Smooth muscle cell (in vitro differentiated cells): ENCODE measurements around the gene TSHZ1. TPM values are rescaled to one million over a fixed set of nuclear protein-coding genes. Genes with fewer than 3 reads are reported as not detected.

Source experiments
- DNase-seq: peaks from one replicate; lab custom pipeline; 2025; ENCODE audit not compliant: unreplicated experiment; lab: John Stamatoyannopoulos, UW
- H2AFZ ChIP-seq: fragments of 200-600 bp; sonication (generic); 2 replicates; pipeline ENCODE4 v1.6.0; 2016; ENCODE audit warnings: antibody characterized with exemption, low read depth, mild to moderate bottlenecking
- H3F3A ChIP-seq: fragments of 200-600 bp; sonication (generic); 2 replicates; pipeline ENCODE4 v1.6.0; 2017; ENCODE audit warnings: antibody characterized with exemption, low read depth
- H3K27ac ChIP-seq: fragments of 200-600 bp; sonication (generic); 2 replicates; pipeline ENCODE4 v1.5.1; 2016; ENCODE audit warnings: low read depth, mild to moderate bottlenecking
- H3K27me3 ChIP-seq: fragments of 200-600 bp; sonication (generic); 2 replicates; pipeline ENCODE4 v1.6.1; 2016; ENCODE audit warnings: low read depth, mild to moderate bottlenecking
- H3K36me3 ChIP-seq: fragments of 200-600 bp; sonication (generic); 2 replicates; pipeline ENCODE4 v1.5.1; 2016; ENCODE audit warnings: low read depth
- H3K4me1 ChIP-seq: fragments of 200-600 bp; sonication (generic); 2 replicates; pipeline ENCODE4 v1.5.1; 2016; ENCODE audit warnings: low read depth
- H3K4me2 ChIP-seq: fragments of 200-600 bp; sonication (generic); 2 replicates; pipeline ENCODE4 v1.6.0; 2016; ENCODE audit warnings: mild to moderate bottlenecking
- H3K4me3 ChIP-seq: fragments of 200-600 bp; sonication (generic); 2 replicates; pipeline ENCODE4 v1.5.1; 2016; ENCODE audit warnings: mild to moderate bottlenecking
- H3K79me2 ChIP-seq: fragments of 200-600 bp; sonication (generic); 2 replicates; pipeline ENCODE4 v1.6.0; 2016; ENCODE audit warnings: low read depth, mild to moderate bottlenecking
- H3K9ac ChIP-seq: fragments of 200-600 bp; sonication (generic); 2 replicates; pipeline ENCODE4 v1.6.0; 2016; ENCODE audit warnings: low read depth
- H3K9me3 ChIP-seq: fragments of 200-600 bp; sonication (generic); replicated peaks from 2 replicates; pipeline ENCODE4 v1.5.1; 2016; ENCODE audit warnings: low read depth
- H4K20me1 ChIP-seq: fragments of 200-600 bp; sonication (generic); 2 replicates; pipeline ENCODE4 v1.6.0; 2016; ENCODE audit warnings: low read depth
- WGBS: methylation state at CpG from one replicate; pipeline ENCODE4 v1.1.7; 2016; ENCODE audit warnings: low lambda C conversion rate; 5-methylcytosine and 5-hydroxymethylcytosine counted together
- polyA plus RNA-seq: library from polyadenylated mRNA; unstranded; fragments of >200 nt; fragmentation: Nextera tagmentation; extraction: Ambion mirVana; gene quantifications from 2 replicates; pipeline ENCODE4 v1.2.1, GENCODE V29; 2016
- total RNA-seq: library from RNA; depleted of rRNA; stranded (reverse); fragments of >200 nt; gene quantifications from 2 replicates; pipeline ENCODE4 v1.2.3, GENCODE V29; 2014
- TF ChIP-seq, protein P1 (sequence below): fragments of 200-600 bp; sonication (generic); IDR thresholded peaks from 2 replicates; pipeline ENCODE4 v1.5.1; 2017; ENCODE audit warnings: borderline replicate concordance, mild to moderate bottlenecking, antibody characterized with exemption; ENCODE audit not compliant: insufficient read depth, poor library complexity, severe bottlenecking

The TSHZ1 gene
- total and polyA plus RNA-seq, 2 experiments from 2014 or later, result 21.3 to 26.1 TPM

DNA sequence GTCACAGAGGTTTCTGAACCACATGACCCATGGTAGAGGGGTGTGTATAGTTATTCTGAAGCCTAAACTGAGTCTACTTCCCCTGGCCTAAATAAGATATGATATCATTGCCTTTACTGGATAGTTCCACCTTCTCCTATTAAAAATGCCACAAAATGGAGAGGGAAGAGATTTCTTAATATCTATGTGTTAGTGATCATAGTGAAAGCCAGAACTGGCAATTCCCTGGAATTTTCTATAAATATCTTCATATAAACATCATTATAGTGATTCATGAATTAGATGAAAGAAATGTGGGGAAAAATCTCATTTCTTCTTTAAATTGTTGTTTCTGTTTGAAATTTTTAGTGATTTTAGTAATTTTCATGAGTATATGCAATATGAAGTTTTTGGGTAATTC is 45.8 kb downstream of the TSHZ1 start:
- Histone ChIP-seq H3K27ac (no peak overlapping the region), H3K4me3 (no peak overlapping the region), H4K20me1 (peaks cover 94% of the 10 kb centered on the region), H3K4me2 (no peak overlapping the region), H3K27me3 (no peaks in the 10 kb centered on the region), H3K4me1 (no peaks in the 10 kb centered on the region), H3K9me3 (no peaks in the 10 kb centered on the region), H2AFZ (no peak overlapping the region), H3F3A (no peaks in the 10 kb centered on the region), H3K36me3 (no peaks in the 10 kb centered on the region), H3K9ac (no peak overlapping the region), H3K79me2 (peaks cover 100% of the 10 kb centered on the region)
- no peak for DNase-seq
- TF ChIP-seq, protein P1, sequence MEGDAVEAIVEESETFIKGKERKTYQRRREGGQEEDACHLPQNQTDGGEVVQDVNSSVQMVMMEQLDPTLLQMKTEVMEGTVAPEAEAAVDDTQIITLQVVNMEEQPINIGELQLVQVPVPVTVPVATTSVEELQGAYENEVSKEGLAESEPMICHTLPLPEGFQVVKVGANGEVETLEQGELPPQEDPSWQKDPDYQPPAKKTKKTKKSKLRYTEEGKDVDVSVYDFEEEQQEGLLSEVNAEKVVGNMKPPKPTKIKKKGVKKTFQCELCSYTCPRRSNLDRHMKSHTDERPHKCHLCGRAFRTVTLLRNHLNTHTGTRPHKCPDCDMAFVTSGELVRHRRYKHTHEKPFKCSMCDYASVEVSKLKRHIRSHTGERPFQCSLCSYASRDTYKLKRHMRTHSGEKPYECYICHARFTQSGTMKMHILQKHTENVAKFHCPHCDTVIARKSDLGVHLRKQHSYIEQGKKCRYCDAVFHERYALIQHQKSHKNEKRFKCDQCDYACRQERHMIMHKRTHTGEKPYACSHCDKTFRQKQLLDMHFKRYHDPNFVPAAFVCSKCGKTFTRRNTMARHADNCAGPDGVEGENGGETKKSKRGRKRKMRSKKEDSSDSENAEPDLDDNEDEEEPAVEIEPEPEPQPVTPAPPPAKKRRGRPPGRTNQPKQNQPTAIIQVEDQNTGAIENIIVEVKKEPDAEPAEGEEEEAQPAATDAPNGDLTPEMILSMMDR, result no peak

- DNase-seq, result no peak
- TF ChIP-seq, protein P1, result no peak
- no peaks in the 10 kb centered on the region for H3K9me3 ChIP-seq
- no peak overlapping the region for H2AFZ ChIP-seq
- H3K27me3 ChIP-seq, result no peaks in the 10 kb centered on the region
- WGBS, result 79% methylated on average over 14 of the region's 14 CpGs
- H3K9ac ChIP-seq, result no peak overlapping the region
- H3K79me2 ChIP-seq, result peaks cover 100% of the 10 kb centered on the region
- H3K27ac ChIP-seq, result no peak overlapping the region
- no peak overlapping the region for H3K4me3 ChIP-seq
- H4K20me1 ChIP-seq, result peaks cover 95% of the 10 kb centered on the region
- H3K36me3 ChIP-seq, result no peaks in the 10 kb centered on the region
- no peak overlapping the region for H3K4me2 ChIP-seq
- no peaks in the 10 kb centered on the region for H3K4me1 ChIP-seq
- no peaks in the 10 kb centered on the region for H3F3A ChIP-seq
Measured at GRCh38 chr18:75257605-75258004, 47.0 kb downstream of the TSHZ1 start.

- TF ChIP-seq, protein P1, result no peak
- H2AFZ ChIP-seq, result no peak overlapping the region
- H3K27me3 ChIP-seq, result no peaks in the 10 kb centered on the region
- H3K36me3 ChIP-seq, result no peaks in the 10 kb centered on the region
- peaks cover 100% of the 10 kb centered on the region for H3K79me2 ChIP-seq
- H3K4me3 ChIP-seq, result no peak overlapping the region
- DNase-seq, result no peak
- H3K4me1 ChIP-seq, result no peaks in the 10 kb centered on the region
- H3K9me3 ChIP-seq, result no peaks in the 10 kb centered on the region
- H3K27ac ChIP-seq, result no peak overlapping the region
- H3K9ac ChIP-seq, result no peak overlapping the region
- 85% methylated on average over 9 of the region's 9 CpGs for WGBS
- H3F3A ChIP-seq, result no peaks in the 10 kb centered on the region
- H3K4me2 ChIP-seq, result no peak overlapping the region
- peaks cover 97% of the 10 kb centered on the region for H4K20me1 ChIP-seq
Measured at GRCh38 chr18:75261430-75262223, 51.0 kb downstream of the TSHZ1 start.

GRCh38 chr18:75262511-75262910 is 51.9 kb downstream of the TSHZ1 start:
- no peaks in the 10 kb centered on the region for H3F3A ChIP-seq
- H3K9ac ChIP-seq, result no peak overlapping the region
- 90% methylated on average over 4 of the region's 4 CpGs for WGBS
- TF ChIP-seq, protein P1, result no peak
- H3K79me2 ChIP-seq, result peaks cover 100% of the 10 kb centered on the region
- H3K36me3 ChIP-seq, result no peaks in the 10 kb centered on the region
- H3K4me3 ChIP-seq, result no peak overlapping the region
- DNase-seq, result no peak
- no peaks in the 10 kb centered on the region for H3K4me1 ChIP-seq
- peaks cover 97% of the 10 kb centered on the region for H4K20me1 ChIP-seq
- no peak overlapping the region for H3K27ac ChIP-seq
- H3K9me3 ChIP-seq, result no peaks in the 10 kb centered on the region
- no peak overlapping the region for H2AFZ ChIP-seq
- no peaks in the 10 kb centered on the region for H3K27me3 ChIP-seq
- no peak overlapping the region for H3K4me2 ChIP-seq
